SK-N-MC (cell line): ENCODE measurements around the gene PRAME.
"Not testable (repeated sequence)": the region's sequence is repeated elsewhere in the genome, so short reads cannot be mapped to it uniquely, and the experiment has no call there.

Experiments
- DNase-seq: peaks from one replicate; pipeline ENCODE4 v3.0.0-alpha.2; 2011; ENCODE audit warnings: low read depth, low spot score
- H3K27ac ChIP-seq: fragments of 200-600 bp; sonication (generic); 2 replicates; pipeline ENCODE4 v1.5.1; 2016; ENCODE audit warnings: mixed run types
- H3K36me3 ChIP-seq: fragments of 200-600 bp; sonication (generic); 2 replicates; pipeline ENCODE4 v1.6.1; 2017; ENCODE audit warnings: antibody characterized with exemption, low read length, mixed read lengths; ENCODE audit not compliant: insufficient read depth
- H3K4me3 ChIP-seq: fragments of 200-600 bp; sonication (generic); 2 replicates; pipeline ENCODE4 v1.5.1; 2016
- H3K9ac ChIP-seq: fragments of 200-600 bp; sonication (generic); 2 replicates; pipeline ENCODE4 v1.8.0; 2017; ENCODE audit warnings: mixed run types, mixed read lengths; ENCODE audit not compliant: insufficient read length
- H3K9me3 ChIP-seq: fragments of 200-600 bp; sonication (generic); 2 replicates; pipeline ENCODE4 v1.6.1; 2017; ENCODE audit warnings: low read depth, mild to moderate bottlenecking, antibody characterized with exemption, low read length, moderate library complexity, mixed read lengths
- EZH2 ChIP-seq: fragments of 200-600 bp; sonication (generic); IDR thresholded peaks from one replicate; pipeline ENCODE4 v1.6.1; 2017; ENCODE audit warnings: antibody characterized with exemption
- FOXP2 ChIP-seq: optimal IDR thresholded peaks from 2 replicates; pipeline ENCODE3; 2011; ENCODE audit warnings: mild to moderate bottlenecking, moderate library complexity; ENCODE audit not compliant: insufficient read depth; ENCODE audit errors: extremely low read length, control extremely low read depth
- POLR2AphosphoS5 ChIP-seq: IDR thresholded peaks from 2 replicates; pipeline ENCODE4 v1.6.1; 2012; ENCODE audit warnings: mild to moderate bottlenecking, low read depth, low read length, borderline replicate concordance

The PRAME gene

DNA sequence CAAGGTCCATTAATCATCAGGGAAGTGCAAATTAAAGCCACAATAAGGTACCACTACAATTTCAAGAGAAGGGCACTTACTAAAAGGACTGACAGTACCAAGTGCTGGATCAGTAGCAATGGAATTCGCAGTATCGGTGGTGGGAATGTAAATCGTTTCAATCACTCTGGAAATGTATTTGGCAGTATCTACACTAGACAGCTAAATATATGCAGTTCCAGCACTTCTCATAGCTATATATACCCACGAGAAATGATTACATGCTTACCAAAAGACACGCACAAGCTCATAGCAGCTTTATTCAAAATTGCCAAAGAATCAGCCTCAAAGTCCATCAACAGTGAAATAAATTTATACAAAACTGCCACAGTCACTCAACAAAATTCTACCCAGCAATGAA is 46.1 kb downstream of the PRAME start:
- DNase-seq: no peak
- Histone ChIP-seq H3K4me3 (no peak overlapping the region), H3K9me3 (no peaks in the 10 kb centered on the region), H3K27ac (no peak overlapping the region), H3K36me3 (no peaks in the 10 kb centered on the region), H3K9ac (no peak overlapping the region)
- TF ChIP-seq POLR2AphosphoS5: no peak
- TF ChIP-seq EZH2: no peak
- TF ChIP-seq FOXP2: no peak

DNA sequence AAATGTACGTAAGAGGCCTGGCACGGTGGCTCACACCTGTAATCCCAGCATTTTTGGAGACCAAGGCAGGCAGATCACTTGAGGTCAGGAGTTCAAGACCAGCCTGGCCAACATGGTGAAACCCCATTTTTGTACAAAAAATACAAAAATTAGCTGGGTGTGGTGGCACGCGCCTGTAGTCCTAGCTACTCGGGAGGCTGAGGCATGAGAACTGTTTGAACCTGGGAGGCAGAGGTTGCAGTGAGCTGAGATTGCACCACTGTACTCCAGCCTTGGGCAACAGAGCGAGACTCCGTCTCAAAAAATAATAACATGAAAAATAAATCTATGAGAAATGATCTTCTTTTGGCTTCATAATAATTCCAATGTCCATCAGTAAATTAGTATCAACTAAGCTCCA is 48.2 kb downstream of the PRAME start:
- H3K36me3 ChIP-seq, H3K4me3 ChIP-seq, H3K27ac ChIP-seq, H3K9me3 ChIP-seq, DNase-seq, H3K9ac ChIP-seq: not testable (repeated sequence)

DNA sequence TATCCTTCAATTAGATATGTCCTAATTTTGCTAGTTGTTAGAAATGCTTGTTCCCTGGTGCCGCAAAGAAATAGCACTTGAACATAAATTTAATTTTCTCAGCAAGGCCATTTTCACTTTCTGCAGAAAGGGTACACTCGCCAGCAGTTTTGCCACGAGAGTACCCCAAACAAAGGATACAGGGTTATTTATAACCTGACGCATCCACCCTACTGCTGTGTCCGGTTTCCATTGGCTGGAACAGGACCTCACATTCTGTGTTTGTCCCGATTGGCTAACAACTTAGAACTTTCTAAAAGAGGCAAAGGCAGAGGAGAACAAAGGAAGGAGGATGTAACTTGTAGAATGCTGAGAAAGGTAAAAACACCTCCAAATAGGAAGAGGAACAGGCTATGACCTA is 49.2 kb downstream of the PRAME start:
- H3K9ac ChIP-seq, H3K27ac ChIP-seq, DNase-seq, H3K9me3 ChIP-seq, H3K4me3 ChIP-seq, H3K36me3 ChIP-seq: not testable (repeated sequence)

DNA sequence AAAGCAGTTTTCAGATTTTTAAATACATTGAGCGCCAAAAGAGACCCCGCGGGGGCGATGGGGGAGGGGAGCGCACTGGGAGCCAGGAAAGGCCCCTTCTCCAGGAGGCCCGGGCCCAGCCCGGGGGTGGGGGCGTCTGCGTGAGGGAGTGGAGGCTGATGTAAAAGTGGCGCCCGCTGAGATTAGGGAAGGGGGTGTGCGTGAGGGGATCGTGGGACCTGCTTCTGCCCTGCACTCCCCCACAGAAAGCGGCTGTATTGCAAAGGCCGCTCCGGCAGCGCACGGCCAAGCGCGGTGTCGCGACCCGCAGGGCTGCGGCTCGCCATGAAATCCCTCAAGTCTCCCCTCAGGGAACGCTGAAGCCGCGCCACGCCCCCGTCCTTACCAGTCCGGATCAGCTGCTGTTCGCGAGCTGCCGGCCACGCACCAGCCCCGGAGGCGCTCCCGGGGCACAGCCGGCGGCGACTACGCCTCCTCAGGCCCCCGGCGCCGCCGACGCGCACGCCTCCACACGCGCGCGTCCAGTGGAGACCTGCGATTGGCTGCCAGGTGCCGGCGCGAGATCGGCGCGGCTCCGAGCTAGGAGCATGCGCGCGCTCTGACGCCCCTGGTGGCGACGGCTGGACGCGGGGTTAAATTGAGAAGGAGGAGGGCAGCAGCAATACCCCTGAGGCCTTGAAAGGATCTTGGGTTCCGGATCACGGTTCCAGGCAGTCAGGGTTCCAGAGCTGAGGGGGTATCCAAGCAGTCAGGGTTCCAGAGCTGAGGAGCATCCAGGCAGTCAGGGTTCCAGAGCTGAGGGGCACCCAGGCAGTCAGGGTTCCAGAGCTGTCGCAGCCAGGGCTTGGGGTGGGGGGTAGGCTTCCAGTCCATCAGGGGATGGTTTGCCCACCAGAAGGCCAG is 50.5 kb downstream of the PRAME start, which contains the start of gene ZNF280B:
Gene ZNF280B, minus strand, starts transcription at position 469 of the 903 bp plus-strand sequence. CDS start 19,344 bp downstream, outside the sequence.
- H3K36me3 ChIP-seq: peaks cover 3% of the 10 kb centered on the region; the same call in 1 of the 2 replicates
- no peak within 1 kb of the TSS for H3K27ac ChIP-seq
- DNase-seq: no peak
- peak within 1 kb of the TSS; percentile 76 for H3K9ac ChIP-seq
- H3K9me3 ChIP-seq: no peaks in the 10 kb centered on the region
- peak within 1 kb of the TSS; percentile 80 for H3K4me3 ChIP-seq
- TF ChIP-seq POLR2AphosphoS5 (no peak), EZH2 (no peak), FOXP2 (no peak)

DNA sequence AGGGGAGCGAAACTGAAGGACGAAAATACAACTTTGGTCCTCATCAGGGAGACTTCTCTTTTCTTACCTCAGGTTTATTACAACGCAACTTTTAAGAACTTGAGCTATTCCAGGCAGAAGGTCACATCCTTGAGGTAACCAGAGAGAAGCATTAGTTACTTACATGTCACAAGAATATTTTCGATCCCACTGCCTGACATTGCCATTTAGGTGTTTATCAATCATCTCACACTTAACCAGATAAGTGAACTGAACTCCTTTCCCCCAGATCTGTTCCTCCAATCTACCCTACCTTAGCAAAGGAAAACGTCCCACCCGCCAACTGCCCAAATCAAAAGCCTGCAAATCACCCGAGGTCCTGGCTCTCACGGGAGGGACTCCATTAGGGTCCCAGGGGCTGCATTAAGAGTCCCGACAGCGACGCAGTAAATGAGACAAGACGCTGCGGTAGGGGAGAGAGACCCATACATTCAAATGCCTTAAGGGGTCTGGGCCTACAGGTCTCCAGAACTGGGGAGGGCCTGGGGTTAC is 51.3 kb downstream of the PRAME start:
- peak overlapping the region; percentile 76 for H3K9ac ChIP-seq
- no peaks in the 10 kb centered on the region for H3K9me3 ChIP-seq
- DNase-seq: no peak
- TF ChIP-seq FOXP2: no peak
- TF ChIP-seq EZH2: no peak
- no peak for TF ChIP-seq POLR2AphosphoS5
- peaks cover 7% of the 10 kb centered on the region; the same call in 1 of the 2 replicates for H3K36me3 ChIP-seq
- peak overlapping the region; percentile 80 for H3K4me3 ChIP-seq
- no peak overlapping the region for H3K27ac ChIP-seq

DNA sequence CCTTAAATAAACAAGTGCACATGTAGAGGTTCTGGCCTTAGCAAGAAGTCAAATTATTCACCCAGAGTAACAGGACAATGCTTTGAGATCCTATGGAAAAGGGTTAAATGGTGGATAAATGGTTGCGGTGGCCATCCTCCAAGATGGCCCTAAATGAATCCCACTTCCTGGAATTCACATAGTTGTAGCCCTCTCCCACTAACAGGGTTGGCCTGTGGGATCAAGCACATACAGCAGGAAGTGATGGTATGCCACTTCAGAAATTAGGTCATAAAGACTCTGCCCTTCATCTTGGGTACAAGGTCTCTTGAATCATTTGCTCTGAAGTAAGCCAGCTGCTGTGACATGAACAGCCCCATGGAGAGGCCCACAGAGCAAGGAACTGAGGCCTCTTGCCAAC is 52.3 kb downstream of the PRAME start:
- Histone ChIP-seq H3K27ac (no peak overlapping the region), H3K9ac (no peak overlapping the region), H3K4me3 (no peak overlapping the region), H3K36me3 (peaks cover 7% of the 10 kb centered on the region; the same call in 1 of the 2 replicates), H3K9me3 (no peaks in the 10 kb centered on the region)
- DNase-seq: no peak
- TF ChIP-seq EZH2: no peak
- no peak for TF ChIP-seq POLR2AphosphoS5
- no peak for TF ChIP-seq FOXP2

DNA sequence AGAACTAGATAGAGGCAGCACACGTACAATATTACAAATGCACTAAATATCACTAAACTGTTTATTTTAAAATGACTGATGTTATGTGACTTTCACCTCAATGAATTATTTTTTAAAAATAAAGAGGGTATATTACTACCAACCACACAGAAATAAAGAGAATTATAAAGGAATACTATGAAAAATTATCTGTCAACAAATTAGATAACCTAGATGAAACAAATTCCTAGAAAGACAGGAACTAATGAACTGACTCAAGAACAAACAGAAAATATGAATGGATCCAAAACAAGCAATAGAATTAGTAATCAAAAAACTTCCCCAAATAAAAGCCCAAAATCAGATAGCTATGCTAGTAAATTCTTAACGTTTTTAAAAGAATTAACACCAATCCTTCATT is 60.8 kb downstream of the PRAME start:
- no peak for TF ChIP-seq POLR2AphosphoS5
- no peak for TF ChIP-seq EZH2
- TF ChIP-seq FOXP2: no peak

More for the DNA sequence above, 60.8 kb downstream of the PRAME start:
- no peak for DNase-seq
- Histone ChIP-seq H3K27ac (no peak overlapping the region), H3K9ac (no peak overlapping the region), H3K36me3 (0 out of 2 replicates have a peak, but pooled peaks cover 1% of the 10 kb centered on the region), H3K4me3 (no peak overlapping the region), H3K9me3 (no peaks in the 10 kb centered on the region)
